ENCODE data around the gene RHBDL1. TPM values are rescaled to one million over a fixed set of nuclear protein-coding genes. Genes with fewer than 3 reads are reported as not detected.

RHBDL1 gene
- total and polyA plus RNA-seq, 2 of the 8 experiments (the other 6 are each of a cell fraction or from before 2014, with no cell fraction given): 4.0 to 8.1 TPM

DNA sequence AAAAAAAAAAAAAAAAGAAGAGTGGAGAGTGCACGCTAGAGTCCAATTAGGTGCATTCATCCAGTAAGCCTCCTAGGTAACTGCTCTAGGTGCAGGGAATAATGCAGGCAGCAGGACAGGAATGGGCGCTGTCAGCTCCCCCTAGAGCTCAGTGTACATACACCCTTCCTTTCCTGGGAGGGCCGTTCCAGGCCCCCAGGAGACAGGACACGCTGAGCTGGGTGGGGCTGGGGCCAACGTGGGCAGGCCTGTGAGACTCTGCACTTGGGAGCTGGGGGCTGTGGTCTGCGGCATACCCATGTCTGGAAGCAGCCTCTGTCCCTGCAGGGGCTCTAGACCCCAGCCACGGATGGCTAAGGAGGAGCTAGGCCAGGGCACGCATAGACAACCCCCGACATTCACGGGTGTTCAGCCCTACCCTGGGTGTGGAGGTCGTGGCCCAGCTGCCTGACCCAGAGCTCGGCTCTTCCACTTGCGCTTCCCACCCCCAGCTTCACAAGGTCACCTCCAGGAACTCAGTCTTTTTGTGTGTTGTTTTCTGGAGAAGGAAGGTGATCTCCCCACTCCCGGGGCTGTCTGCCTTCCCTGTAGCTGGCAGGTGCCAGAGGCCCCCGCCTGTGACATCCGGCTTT is 44.5 kb downstream of the RHBDL1 start:
- H4K5ac ChIP-seq (ENCODE audit: insufficient read length, low read depth, low read length): no peak overlapping the region
- H2BK120ac ChIP-seq (replicated peaks; ENCODE audit: low read depth, low read length): no peak overlapping the region
- peaks cover 0 to 27% (median 17%) of the 10 kb centered on the region in 4 experiments; a peak in 5 of 7 replicates for H3K4me1 ChIP-seq (replicated peaks in 1 of 4; ENCODE audit: control insufficient read depth in 3 of 4, insufficient read depth in 4 of 4, low read length in 3 of 4)
- 33% methylated on average over 15 of the region's 16 CpGs; no CpG with 5 or more reads in 1 of the 2 experiments for WGBS, 2 experiments (ENCODE audit: extremely low coverage in 1 of 2, insufficient coverage in 1 of 2, insufficient read length in 1 of 2, insufficient replicate concordance in 2 of 2, low coverage in 1 of 2, low lambda C conversion rate in 2 of 2, missing lambda C conversion rate in 1 of 2)
- H3K79me1 ChIP-seq (ENCODE audit: low read depth, low read length): no peaks in the 10 kb centered on the region
- H4K20me1 ChIP-seq (replicated peaks in 1 of 2; ENCODE audit: control insufficient read depth in 1 of 2, insufficient read depth in 2 of 2, low read length in 2 of 2): peaks cover 6 to 19% of the 10 kb centered on the region in 2 experiments
- H3K79me2 ChIP-seq (ENCODE audit: control insufficient read depth in 1 of 2, insufficient read depth in 2 of 2, low read length in 2 of 2): no peaks in the 10 kb centered on the region
- no peak overlapping the region for H2AK5ac ChIP-seq (ENCODE audit: low read depth, low read length)
- peak overlapping the region; percentile 77 for H4K91ac ChIP-seq (replicated peaks; ENCODE audit: insufficient read length, low read length)
- no peak overlapping the region for H4K8ac ChIP-seq (ENCODE audit: extremely low read depth, insufficient read depth, low read length)
- H3K18ac ChIP-seq (ENCODE audit: extremely low read depth, low read length): no peak overlapping the region
- no peak overlapping the region for H3K56ac ChIP-seq (replicated peaks; ENCODE audit: insufficient read length, low read depth, low read length)
- no peaks in the 10 kb centered on the region; a peak in 1 of 4 replicates for H3K9me3 ChIP-seq (ENCODE audit: insufficient read depth in 2 of 2, low read depth in 1 of 2, low read length in 1 of 2)
- peaks cover 0 to 6% (median 0%) of the 10 kb centered on the region in 4 experiments; a peak in 1 of 8 replicates for H3K36me3 ChIP-seq (ENCODE audit: control insufficient read depth in 2 of 4, insufficient read depth in 4 of 4, low read length in 3 of 4)
- H3K4me3 ChIP-seq (ENCODE audit: extremely low read depth in 1 of 4, insufficient read depth in 2 of 4, low read depth in 3 of 4, low read length in 4 of 4): peak overlapping the region; percentile 75 to 77 (median 76)
- H2BK20ac ChIP-seq (ENCODE audit: low read length): no peak overlapping the region
- POLR2A ChIA-PET (ENCODE audit: partially characterized antibody): interaction anchor here (0.6 to 23.0 kb wide), 24 partner anchors 3 to 149 kb away, joined by 3 to 353 read pairs (median 5); partner anchors contain the start of genes ANTKMT, CCDC78, CHTF18 and CIAO3
- no peak overlapping the region; the same call in 1 of the 2 replicates for H2BK15ac ChIP-seq (ENCODE audit: low read length)
- H3K9ac ChIP-seq (replicated peaks in 1 of 4; ENCODE audit: extremely low read depth in 1 of 4, low read depth in 3 of 4, low read length in 3 of 4): no peak overlapping the region
- no peak overlapping the region for H3K27ac ChIP-seq (ENCODE audit: low read depth, low read length)
- H3K23ac ChIP-seq (ENCODE audit: insufficient read length): no peak overlapping the region
- peaks cover 16% of the 10 kb centered on the region; the same call in 1 of the 2 replicates for H3K23me2 ChIP-seq (ENCODE audit: low read depth, low read length)
- H3K4ac ChIP-seq (replicated peaks; ENCODE audit: insufficient read length, low read depth, low read length): peak overlapping the region; percentile 85
- H2BK12ac ChIP-seq (ENCODE audit: low read depth, low read length): 0 out of 2 replicates have a peak overlapping the region, but pooled peaks have one; percentile 23
- DNase-seq (ENCODE audit: low read depth in 1 of 2, low spot score in 2 of 2) (no peak), FAIRE-seq (no peak)
- CTCF ChIA-PET (ENCODE audit: partially characterized antibody): interaction anchor here (0.7 to 35.8 kb wide), 9 partner anchors 3 to 328 kb away, joined by 3 to 977 read pairs (median 6); partner anchors contain the start of genes ANTKMT, CCDC78, CHTF18 and CIAO3
- peaks cover 0 to 28% (median 12%) of the 10 kb centered on the region in 4 experiments; a peak in 4 of 7 replicates for H3K27me3 ChIP-seq (replicated peaks in 1 of 4; ENCODE audit: control insufficient read depth in 3 of 4, extremely low read depth in 1 of 4, insufficient read depth in 3 of 4, low read length in 3 of 4)
- H3K4me2 ChIP-seq (ENCODE audit: insufficient read depth in 1 of 2, low read depth in 2 of 2, low read length in 2 of 2): peak overlapping the region; percentile 76 to 83
- no peak overlapping the region for H2AFZ ChIP-seq (ENCODE audit: low read length)
- H2BK5ac ChIP-seq (ENCODE audit: low read depth, low read length): 0 out of 2 replicates have a peak overlapping the region, but pooled peaks have one; percentile 95
- H3K14ac ChIP-seq (ENCODE audit: insufficient read length): no peak overlapping the region
- TF ChIP-seq FOSL1 (IDR thresholded peaks at IDR 0.05; ENCODE audit: insufficient read depth, low read depth, low read length): no peak
- TF ChIP-seq JUND (IDR thresholded peaks at IDR 0.05; ENCODE audit: low read length): no peak
- TF ChIP-seq RAD21 (IDR thresholded peaks at IDR 0.05 in 1 of 2, conservative IDR thresholded peaks at IDR 0.05 in 1 of 2; ENCODE audit: low read depth in 2 of 2, low read length in 2 of 2): no peak
- TF ChIP-seq KDM5A (IDR thresholded peaks at IDR 0.05; ENCODE audit: low read length): no peak
- TF ChIP-seq ZNF274 (IDR thresholded peaks at IDR 0.05; ENCODE audit: borderline replicate concordance, extremely low read depth, low read length): no peak
- TF ChIP-seq, protein P1, sequence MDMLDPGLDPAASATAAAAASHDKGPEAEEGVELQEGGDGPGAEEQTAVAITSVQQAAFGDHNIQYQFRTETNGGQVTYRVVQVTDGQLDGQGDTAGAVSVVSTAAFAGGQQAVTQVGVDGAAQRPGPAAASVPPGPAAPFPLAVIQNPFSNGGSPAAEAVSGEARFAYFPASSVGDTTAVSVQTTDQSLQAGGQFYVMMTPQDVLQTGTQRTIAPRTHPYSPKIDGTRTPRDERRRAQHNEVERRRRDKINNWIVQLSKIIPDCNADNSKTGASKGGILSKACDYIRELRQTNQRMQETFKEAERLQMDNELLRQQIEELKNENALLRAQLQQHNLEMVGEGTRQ (IDR thresholded peaks at IDR 0.05; ENCODE audit: low read length): no peak
- no peak for TF ChIP-seq KDM4A (IDR thresholded peaks at IDR 0.05; ENCODE audit: low read depth, low read length, severe bottlenecking)
- TF ChIP-seq CHD2 (IDR thresholded peaks at IDR 0.05; ENCODE audit: low read length): no peak
- TF ChIP-seq RBBP5 (IDR thresholded peaks at IDR 0.05; ENCODE audit: borderline replicate concordance, low read depth, low read length): no peak
- no peak for TF ChIP-seq TAF7 (optimal IDR thresholded peaks at IDR 0.05; ENCODE audit: borderline replicate concordance, low read depth, low read length)
